ENCODE measurements around the gene CNR2.

DNA sequence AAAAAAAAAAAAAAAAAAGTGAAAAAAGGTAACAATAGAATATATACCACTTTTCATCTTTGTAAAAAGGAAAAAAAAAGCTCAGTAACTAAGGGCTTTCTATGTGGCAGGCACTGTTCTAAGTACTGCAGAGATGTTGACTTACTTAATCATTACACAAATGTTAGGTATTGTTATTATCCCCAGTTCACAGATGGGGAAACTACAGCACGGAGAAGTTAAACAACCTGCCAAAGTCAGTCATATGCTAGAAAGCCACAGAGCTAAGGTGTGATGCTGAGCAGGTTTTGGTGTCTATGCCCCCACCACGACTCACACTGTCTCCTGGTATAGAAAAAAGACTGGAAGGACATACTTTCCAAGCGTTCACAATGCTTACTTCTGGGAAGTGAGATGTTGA, 39.9 kb upstream of the CNR2 start:
- TF ChIP-seq POLR2A (IDR thresholded peaks at IDR 0.05; ENCODE audit: low read length) (no peak), GATA1 (IDR thresholded peaks at IDR 0.05; ENCODE audit: low read depth, low read length) (no peak)

Data from erythroblast (primary cell).